Right lobe of liver (tissue), 4 donors: ENCODE measurements around the gene MTMR12.

ENCODE experiments used
- POLR2A ChIP-seq: fragments of 450-650 bp; IDR thresholded peaks from one replicate; pipeline ENCODE4 v1.6.1; 2017; ENCODE audit warnings: antibody characterized with exemption, mild to moderate bottlenecking
- TF ChIP-seq, protein P1 (sequence below), 4 donors: fragments of 200-600 bp in 3 of 4; fragments of 450-650 bp in 1 of 4; IDR thresholded peaks; one replicate each; pipeline versions ENCODE4 v1.5.1 to v1.8.0; 2016 to 2022; ENCODE audit warnings: antibody characterized with exemption in 4 of 4, mild to moderate bottlenecking in 2 of 4
- donor health status: DM: no; HTN: no; CAD: no.
- donor health status: DM: no; HTN: no; CAD: no.
- donor health status: DM: no; HTN: yes; CAD: no.

DNA sequence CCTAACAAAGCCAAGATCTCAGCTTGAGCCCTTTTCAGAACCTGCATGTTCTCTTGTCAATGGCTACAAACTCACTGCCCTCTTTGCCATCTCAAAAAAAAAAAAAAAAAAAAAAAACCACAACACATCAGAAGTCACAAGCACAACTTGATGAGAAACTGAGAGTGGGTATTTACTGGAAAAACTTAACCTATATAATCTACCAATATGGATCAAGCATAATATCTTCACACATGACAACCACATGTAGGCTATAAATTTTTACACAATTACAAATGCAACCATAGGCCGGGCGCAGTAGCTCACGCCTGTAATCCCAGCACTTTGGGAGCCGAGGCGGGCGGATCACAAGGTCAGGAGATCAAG lies 9.0 kb downstream of the MTMR12 start:
- TF ChIP-seq, protein P1, sequence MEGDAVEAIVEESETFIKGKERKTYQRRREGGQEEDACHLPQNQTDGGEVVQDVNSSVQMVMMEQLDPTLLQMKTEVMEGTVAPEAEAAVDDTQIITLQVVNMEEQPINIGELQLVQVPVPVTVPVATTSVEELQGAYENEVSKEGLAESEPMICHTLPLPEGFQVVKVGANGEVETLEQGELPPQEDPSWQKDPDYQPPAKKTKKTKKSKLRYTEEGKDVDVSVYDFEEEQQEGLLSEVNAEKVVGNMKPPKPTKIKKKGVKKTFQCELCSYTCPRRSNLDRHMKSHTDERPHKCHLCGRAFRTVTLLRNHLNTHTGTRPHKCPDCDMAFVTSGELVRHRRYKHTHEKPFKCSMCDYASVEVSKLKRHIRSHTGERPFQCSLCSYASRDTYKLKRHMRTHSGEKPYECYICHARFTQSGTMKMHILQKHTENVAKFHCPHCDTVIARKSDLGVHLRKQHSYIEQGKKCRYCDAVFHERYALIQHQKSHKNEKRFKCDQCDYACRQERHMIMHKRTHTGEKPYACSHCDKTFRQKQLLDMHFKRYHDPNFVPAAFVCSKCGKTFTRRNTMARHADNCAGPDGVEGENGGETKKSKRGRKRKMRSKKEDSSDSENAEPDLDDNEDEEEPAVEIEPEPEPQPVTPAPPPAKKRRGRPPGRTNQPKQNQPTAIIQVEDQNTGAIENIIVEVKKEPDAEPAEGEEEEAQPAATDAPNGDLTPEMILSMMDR (IDR thresholded peaks at IDR 0.05): no peak
- no peak for TF ChIP-seq POLR2A
